Effector CD8-positive, alpha-beta T cell (primary cell): ENCODE results near the gene IFIT5.
"Not testable (repeated sequence)": the region's sequence is repeated elsewhere in the genome, so short reads cannot be mapped to it uniquely, and the experiment has no call there.

ENCODE experiments used
- DNase-seq: peaks from one replicate; lab custom pipeline; 2025; lab: John Stamatoyannopoulos, UW

IFIT5 gene

DNA sequence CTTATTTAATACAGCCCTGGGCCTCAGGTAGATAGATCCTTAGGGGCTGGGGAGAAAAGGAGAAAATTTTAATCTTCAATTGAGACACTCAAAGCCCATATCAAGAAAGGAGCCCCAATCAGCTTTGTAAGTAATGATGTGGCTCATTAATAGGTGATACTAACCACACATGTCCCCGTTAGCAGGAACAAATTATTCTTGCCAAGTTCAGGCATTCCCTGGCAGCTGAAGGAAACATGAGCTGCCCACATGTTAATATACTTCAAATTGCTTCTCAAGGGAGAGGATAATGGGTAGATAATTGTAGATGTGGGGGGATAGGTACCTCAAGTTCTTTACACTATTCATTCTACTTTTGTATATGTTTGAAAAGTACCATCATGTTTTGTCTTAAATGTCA lies 14.5 kb downstream of the IFIT5 start:
- DNase-seq, result no peak

DNA sequence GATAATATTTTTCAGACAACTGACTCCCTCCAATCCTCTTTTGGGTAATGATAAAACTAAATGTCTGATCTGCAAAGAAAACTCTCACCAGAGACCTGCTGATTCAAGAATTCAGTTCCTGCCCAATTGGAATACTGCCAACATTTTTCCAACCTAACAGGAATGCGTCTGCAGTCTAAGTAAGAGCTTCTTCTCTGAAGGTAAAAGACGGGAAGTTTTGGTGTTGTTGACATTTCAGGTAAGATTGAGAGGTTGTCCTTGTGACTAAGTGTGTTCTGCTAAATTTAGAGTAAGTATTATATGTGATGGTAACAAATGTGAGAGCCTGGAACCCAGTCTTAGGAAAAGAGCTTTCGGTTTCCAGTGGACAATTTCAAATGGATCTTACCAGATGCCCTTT lies 17.6 kb downstream of the IFIT5 start:
- no peak for DNase-seq

DNA sequence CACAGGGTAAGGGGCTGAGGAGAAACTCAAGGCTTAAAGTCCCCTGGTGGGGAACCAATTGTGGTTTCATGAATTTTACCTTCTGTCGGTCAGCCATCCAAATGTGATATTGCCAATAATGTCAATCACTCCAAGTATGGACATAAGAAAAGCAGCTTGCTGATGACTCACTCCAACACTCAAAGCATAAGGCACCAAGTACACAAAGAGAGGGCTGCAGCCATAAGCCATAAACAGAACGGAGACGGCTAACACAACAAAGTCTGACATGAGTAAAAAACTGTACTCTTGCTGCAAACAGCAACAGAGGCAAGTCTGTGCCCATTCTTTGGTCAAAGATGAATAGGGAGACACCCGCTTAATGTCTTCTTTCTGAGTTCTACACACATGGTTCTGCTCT lies 24.2 kb downstream of the IFIT5 start:
- no peak for DNase-seq

DNA sequence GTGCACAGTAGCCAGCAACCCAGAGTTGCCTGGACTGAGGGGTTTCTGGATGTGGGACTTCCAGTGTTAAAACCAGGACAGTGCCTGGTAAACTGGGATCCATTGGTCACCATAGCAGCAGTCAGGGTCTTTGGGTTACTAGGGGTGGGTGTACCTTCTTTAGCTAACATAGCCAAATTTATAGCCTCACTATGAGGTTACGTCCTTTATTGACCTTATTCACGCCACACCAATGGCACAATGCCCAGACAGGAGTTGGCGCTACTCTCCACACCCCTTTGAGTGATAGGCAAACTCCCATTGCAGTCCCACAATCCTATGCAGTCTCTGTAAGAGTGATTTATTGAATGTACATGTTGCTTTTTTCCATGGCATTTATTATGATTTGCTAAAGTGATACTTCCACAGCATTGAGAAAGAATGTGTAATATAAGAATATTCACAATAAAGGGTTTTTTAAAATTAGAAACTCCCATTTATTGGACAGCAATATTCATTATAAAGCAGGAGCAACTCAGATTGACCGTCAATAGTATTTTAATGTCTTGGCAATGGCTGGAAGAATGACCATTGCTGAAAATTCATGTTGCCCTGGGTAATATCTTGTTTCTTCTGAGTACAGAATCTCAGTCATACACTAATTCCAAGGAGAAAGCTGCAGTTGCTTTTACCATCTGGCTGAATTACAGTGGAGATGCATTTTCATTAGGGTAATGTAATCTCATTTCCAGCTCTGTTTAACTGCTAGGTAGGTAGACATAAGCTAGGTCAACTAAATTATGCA lies 26.1 kb downstream of the IFIT5 start:
- no peak for DNase-seq

DNA sequence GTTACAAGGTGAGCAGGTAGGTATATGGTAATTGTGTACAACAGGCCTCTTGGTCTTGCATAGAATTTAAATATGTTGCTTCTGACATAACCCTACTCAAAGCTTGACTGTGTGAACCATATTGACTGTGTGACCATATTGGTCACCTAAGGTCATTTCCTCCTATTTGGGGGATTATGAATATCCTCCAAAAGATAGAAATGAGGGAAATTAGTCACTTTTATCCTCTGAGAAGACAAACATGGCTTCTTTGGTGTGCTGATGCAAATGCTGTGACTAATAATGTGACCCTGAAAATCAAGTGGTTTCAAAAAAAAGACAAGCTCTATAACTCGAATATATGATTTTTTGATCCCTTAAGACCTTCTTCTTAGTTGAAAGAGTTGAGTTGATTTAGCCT lies 27.9 kb downstream of the IFIT5 start:
- no peak for DNase-seq

DNA sequence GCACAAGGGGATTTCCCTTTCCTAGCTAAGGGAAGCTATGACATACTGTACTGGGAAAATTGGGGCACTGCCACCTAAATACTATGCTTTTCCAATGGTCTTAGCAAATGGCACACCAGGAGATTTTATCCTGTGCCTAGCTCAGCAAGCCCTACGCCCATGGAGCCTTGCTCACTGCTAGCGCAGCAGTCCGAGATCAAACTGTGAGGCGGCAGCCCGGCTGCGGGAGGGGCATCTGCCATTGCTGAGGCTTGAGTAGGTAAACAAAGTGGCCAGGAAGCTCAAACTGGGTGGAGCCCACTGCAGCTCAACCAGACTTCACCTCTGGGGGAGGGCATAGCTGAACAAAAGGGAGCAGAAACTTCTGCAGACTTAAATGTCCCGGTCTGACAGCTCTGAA lies 30.5 kb downstream of the IFIT5 start:
- DNase-seq, result not testable (repeated sequence)

DNA sequence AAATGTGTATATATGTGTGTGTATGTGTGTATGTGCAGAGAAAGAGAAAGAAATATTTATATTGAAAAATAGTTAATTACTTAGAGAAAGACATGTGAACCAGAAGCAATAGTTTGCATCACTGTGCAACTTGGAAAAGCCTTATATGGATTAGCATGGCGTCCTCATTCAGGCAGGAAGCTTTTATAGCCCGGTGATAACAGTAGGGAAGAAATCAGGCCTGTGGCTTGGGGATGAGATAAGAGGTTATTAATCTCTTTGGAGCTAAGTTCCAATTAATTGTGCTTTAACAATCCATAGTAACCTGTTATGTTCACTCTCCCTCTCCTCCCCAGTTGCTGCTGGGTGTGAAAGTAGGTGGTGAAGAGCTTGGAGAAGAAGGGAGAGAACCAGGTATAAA lies 36.5 kb downstream of the IFIT5 start:
- DNase-seq, result no peak

DNA sequence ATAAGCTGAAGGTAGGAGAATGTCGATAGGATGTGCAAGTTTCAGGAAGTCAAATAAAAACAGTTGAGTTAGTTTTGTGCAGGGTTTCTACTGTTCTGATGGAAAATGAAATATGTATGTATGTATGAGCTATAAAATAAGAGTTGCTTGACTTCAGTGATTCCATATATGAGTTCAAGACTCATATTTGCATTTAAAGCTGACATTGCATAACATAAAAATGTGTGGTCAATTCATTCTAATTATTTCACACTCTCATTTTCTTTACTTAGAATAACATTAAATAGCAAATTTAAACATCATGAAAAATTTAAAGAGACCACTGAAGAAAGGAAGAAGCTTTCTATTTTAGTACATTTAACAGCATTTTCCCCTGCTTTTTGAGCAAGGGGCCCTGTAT lies 37.8 kb downstream of the IFIT5 start:
- no peak for DNase-seq

DNA sequence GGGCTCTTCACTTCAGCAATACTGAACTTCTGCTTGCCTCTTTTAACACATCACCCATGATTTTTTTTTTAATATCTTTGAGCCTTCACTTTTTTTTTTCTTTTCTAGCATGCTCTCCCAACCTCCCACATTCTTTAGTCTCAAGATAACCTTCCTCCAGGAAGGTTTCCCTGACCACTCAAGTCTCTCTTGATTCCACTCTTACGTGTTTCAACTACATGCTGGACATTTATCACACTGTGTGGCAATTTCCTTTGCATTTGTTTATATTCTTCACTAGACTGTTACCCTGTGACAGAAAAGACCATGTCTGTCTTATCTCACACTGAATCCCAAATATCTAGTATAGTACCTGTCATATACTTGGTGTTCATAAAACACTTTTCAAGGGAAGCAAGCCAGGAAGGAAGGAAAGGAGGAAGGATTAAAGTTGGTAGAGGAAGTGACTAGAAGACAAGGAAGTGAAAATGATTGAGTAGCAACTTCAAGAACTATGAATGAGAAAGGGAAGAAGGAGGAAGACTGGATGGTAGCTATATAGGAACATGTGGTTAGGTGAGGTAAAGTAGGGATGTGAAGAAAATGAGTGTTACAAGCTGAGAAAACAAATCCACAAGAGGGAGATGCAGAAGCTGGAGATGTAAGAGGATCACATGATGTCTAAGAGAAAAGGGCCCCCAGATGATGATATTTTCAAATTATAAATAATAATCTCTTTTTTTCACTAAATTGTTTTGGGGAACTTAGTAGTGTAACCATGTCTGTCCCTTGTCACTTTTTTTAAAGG lies 40.4 kb downstream of the IFIT5 start:
- no peak for DNase-seq

DNA sequence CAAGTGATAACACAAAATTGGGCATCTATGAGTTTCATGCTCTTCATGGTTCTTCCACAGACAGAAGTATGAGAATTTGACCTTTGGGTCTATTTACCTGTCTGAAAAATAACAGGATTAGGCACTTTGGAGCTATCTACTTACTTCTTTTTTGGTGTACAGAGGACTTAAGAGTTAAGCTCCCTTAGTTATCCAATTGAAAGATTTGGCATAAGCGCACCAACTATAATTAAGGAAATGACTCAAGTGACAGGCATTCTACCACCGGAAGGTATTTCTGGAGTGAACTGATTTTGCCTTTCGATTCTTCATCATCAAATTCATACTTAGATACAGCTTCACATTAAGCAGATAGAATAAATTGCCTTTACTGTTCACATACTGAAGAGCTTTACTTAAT lies 43.9 kb downstream of the IFIT5 start:
- DNase-seq, result no peak

DNA sequence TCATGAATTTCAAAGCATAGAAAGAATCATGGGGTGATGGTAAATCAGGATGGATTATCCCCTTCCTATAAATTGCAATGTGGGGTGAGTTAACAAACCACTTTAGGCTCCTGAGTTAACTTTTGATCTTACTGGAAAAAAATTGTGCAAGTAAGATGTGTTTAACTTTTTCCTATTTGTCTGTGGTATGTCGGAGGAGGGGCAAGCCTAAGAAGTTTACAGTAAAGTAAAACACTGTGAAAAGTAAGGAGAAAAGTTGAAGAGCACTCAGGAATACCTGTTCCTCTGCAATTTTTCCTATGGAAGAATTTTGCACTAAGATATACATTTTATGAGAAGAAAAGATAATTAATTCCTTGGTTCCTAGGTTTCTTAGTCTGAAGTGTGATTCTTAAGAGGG lies 44.4 kb downstream of the IFIT5 start:
- DNase-seq, result no peak

DNA sequence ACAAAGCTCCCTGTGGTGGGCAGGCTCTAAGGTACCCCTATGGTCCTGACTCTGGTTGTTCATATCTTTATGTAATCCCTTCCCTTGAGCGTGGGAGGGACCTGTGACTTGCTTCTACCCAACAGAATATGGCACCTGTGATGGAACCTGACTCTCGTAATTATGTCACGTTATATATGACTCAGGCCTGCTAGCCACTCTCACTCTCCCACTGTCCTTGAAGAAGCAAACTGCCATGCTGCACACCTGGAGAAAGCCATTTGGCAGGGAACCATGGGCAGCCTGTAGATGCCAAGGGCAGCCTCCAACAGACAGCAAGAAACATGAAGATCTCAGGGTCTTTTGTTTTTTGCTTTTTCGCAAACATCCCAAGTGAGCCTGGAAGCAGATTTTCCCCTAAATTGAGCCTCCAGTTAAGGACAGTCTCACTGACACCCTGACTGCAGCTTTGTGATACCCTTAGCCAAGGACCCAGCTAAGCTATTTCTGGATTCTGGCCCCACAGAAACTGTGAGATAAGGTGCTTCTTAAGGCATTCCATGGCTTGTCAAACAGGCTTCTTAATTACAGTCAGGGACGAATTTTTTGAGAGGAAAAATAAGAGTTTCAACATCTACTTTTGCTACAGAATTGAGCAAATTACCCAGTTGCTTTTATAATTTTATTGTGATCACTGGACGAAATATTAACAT lies 49.6 kb downstream of the IFIT5 start:
- DNase-seq, result no peak

DNA sequence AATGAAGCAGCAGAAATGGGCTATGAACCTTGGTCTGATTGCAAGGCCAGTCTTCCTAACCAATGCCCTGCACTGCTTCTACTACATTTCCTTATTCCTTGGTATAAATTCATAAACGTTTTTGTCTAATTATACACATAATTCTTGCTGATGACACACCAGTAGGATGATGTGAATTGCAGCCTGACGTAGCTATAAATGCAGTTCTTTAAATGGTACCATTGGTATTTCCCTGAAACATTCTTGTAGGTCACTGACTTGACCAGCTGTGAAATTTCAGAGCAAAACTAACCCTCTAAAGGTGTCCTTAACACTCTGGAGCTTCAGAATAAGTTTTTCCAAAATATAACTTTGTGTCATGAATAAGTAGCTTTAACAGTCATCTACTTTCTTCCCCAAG lies 50.8 kb downstream of the IFIT5 start:
- DNase-seq, result no peak

DNA sequence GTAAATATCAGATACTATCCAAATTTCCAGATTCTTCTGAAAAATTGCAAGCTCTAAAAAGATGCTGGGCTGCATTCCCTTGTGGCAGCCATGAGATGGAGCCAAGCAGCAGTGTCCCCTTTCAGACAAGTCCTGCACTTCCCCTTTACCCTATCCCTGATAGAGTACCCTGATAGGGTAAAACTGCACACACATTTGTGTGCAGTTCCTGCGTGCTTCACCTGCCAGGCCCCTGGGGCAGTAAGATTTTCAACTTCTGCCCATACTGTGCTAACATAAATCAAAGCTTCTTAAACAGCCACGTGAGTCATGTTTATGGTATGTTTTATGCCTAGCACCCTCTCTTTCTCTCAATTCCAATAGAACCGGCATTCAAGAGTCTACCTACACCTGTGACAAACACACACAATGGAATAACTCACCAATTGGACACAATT lies 52.2 kb downstream of the IFIT5 start:
- no peak for DNase-seq

DNA sequence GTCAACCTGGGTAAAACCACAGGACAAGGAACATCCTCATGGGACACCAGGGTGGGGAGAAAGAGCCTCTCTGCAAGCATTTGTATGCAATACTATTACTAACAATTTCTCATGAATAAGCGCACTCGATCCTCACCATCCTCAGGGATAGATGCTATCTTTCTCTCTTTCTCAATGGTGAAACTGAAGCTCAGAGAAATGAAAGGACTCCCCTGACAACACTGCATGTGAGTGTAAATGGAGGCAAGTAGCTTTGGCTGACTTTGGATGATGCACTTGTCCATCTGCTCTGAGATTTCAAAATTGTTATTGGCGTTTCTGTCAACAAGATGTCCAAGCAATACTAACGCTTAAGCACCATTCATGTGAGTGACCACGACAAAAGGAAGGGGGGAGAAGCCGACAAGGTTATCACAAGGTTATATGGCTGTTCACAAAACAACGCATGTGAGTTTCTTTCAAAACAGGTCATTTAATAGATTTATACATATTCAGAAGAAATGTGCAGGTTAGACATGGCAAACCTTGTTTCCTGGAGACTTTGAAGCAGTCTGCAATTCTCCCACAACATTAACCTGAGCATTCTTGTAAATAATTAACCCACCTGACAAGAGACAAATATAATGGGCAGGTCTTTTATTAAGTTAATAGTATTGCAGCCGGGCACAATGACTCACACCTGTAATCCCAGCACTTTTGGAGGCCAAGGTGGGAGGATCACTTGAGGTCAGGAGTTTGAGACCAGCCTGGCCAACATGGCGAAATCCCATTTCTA lies 54.0 kb downstream of the IFIT5 start:
- no peak for DNase-seq

DNA sequence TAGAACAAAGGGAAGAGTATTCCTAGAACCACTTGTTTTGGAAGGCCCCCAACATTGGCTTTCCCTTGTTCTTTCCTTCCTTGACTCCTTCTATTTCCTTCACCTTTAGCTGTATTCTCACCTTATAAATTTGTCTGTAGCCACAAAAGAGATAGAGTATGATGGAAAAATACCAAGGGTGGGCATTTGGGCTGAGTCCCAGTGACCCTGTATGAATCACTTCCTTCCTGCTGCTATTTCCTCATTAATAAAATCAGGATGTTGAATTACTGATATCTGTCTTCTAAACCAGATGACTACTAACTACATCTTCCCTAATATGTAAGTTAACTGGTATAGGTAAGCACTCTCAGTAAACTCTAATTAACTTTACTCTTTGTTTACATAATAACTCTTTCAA lies 55.1 kb downstream of the IFIT5 start:
- no peak for DNase-seq
